ENCODE measurements around the gene SORCS2.

SORCS2 gene

DNA sequence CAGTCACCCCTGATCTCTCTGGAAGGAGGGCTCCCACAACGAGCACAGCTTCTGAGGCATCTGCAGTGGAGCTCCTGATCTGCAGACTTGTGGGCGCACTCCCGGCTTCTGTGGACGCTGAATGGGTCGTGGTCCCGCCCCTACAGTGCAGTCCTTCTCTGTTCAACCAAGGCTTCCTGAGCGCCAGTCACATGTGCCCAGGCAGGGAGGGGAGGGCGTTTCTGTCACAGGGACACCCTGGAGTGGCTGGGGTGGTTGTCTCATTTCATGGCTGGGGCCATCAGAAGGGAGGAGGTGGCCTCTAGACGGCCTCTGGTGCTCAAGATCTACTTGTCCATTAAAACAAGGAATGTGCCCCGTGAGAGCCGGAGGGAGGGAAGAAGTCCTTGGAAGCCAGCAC lies 309.5 kb downstream of the SORCS2 start:
- no peaks in the 10 kb centered on the region for H4K20me1 ChIP-seq (ENCODE audit: insufficient read depth, low read length)
- H3K27ac ChIP-seq (ENCODE audit: low read length), result no peak overlapping the region
- no peaks in the 10 kb centered on the region for H3K36me3 ChIP-seq (replicated peaks; ENCODE audit: low read depth, low read length)
- no peaks in the 10 kb centered on the region for H3K4me1 ChIP-seq (ENCODE audit: low read length)
- TF ChIP-seq, protein P1, sequence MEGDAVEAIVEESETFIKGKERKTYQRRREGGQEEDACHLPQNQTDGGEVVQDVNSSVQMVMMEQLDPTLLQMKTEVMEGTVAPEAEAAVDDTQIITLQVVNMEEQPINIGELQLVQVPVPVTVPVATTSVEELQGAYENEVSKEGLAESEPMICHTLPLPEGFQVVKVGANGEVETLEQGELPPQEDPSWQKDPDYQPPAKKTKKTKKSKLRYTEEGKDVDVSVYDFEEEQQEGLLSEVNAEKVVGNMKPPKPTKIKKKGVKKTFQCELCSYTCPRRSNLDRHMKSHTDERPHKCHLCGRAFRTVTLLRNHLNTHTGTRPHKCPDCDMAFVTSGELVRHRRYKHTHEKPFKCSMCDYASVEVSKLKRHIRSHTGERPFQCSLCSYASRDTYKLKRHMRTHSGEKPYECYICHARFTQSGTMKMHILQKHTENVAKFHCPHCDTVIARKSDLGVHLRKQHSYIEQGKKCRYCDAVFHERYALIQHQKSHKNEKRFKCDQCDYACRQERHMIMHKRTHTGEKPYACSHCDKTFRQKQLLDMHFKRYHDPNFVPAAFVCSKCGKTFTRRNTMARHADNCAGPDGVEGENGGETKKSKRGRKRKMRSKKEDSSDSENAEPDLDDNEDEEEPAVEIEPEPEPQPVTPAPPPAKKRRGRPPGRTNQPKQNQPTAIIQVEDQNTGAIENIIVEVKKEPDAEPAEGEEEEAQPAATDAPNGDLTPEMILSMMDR (IDR thresholded peaks at IDR 0.05; ENCODE audit: low read depth, low read length), result no peak
- TF ChIP-seq EZH2phosphoT487 (IDR thresholded peaks at IDR 0.05; ENCODE audit: low read depth), result no peak
- no peak overlapping the region for H2AFZ ChIP-seq (ENCODE audit: low read depth, low read length)
- no peak overlapping the region for H3K4me3 ChIP-seq (ENCODE audit: low read length)
- no peaks in the 10 kb centered on the region for H3K27me3 ChIP-seq (ENCODE audit: low read depth, low read length)
- H3K4me2 ChIP-seq (ENCODE audit: low read length), result no peak overlapping the region
- no peak overlapping the region for H3K9ac ChIP-seq (ENCODE audit: low read length)
- H3K79me2 ChIP-seq (ENCODE audit: low read length), result no peaks in the 10 kb centered on the region
- no peaks in the 10 kb centered on the region for H3K9me3 ChIP-seq (ENCODE audit: insufficient read depth, low read length)

DNA sequence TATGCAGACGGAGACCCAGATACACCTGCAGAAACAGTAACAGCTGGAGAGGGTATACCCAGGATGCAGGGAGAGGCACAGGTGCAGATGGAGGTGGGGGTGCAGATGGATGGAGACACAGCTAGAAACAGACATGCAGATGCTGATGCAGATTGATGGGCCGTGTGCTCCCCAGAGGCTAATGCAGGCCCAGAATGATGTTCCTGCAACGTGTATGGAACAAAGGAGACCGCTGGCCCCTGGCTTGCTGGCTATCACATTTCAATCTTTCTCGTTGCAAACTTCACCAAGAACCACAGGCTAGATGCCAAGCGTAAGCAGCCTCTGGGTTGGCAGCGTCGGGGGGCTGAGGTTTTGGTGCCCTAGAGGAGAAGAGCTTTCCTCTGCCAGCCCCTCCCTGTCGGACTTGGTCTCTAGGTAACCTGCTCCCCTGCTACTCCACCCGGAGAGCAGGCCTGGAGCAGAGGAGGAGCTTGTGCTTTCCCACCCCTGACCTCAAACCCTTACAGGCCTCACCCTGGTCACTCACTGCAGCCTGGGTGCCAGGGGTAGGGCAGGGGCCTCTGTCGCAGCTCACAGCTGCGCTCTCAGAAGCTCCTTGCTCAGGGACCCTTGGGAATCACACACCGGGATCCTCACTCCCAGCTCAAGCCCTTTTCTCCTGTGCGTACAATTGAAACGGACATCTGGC lies 311.4 kb downstream of the SORCS2 start:
- Histone ChIP-seq H3K9ac (ENCODE audit: low read length) (no peak overlapping the region), H3K4me1 (ENCODE audit: low read length) (no peaks in the 10 kb centered on the region), H3K4me2 (ENCODE audit: low read length) (no peak overlapping the region), H3K27ac (ENCODE audit: low read length) (no peak overlapping the region), H3K36me3 (replicated peaks; ENCODE audit: low read depth, low read length) (no peaks in the 10 kb centered on the region), H3K4me3 (ENCODE audit: low read length) (no peak overlapping the region), H3K79me2 (ENCODE audit: low read length) (no peaks in the 10 kb centered on the region), H2AFZ (ENCODE audit: low read depth, low read length) (no peak overlapping the region), H3K27me3 (ENCODE audit: low read depth, low read length) (no peaks in the 10 kb centered on the region), H4K20me1 (ENCODE audit: insufficient read depth, low read length) (no peaks in the 10 kb centered on the region), H3K9me3 (ENCODE audit: insufficient read depth, low read length) (no peaks in the 10 kb centered on the region)
- TF ChIP-seq, protein P1 (IDR thresholded peaks at IDR 0.05; ENCODE audit: low read depth, low read length), result no peak
- TF ChIP-seq EZH2phosphoT487 (IDR thresholded peaks at IDR 0.05; ENCODE audit: low read depth), result no peak

DNA sequence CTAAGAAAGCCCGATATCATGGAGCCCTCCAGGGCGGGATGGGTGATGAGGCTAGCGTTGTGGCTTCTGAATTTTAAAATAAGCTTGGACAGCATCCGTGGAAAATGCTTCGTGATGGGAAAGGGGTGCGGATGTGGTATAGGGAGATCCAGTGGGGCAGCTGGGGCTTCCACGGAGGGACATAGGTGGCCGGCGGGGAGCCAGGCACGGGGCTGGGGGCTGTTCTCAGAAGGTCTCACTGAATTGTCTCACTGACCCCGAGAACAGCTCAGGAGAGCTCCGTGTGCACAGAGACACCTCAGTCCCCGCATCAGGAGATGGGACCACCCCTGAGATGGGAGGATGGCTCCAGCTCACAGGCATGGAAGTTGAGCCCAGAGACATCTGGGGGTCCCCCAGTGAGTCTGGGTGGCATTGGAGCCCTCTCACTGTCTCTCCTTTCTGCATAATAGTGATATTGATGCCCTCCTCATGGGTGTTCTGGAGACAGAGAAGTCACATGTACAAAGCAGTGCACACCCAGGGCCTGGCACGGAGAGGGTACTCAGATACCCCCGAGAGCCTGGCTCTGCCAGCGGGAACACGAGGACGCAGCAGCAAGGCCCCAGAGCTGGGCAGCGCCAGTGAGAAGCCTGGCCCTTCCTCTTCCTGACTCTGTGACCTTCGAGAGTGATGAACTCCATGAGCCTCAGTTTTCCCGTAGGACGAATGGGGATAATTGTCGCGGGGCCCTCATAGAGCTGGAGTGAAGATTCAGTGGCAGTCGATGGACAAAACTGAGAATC lies 313.0 kb downstream of the SORCS2 start:
- Histone ChIP-seq H3K27ac (ENCODE audit: low read length) (no peak overlapping the region), H3K9me3 (ENCODE audit: insufficient read depth, low read length) (no peaks in the 10 kb centered on the region), H4K20me1 (ENCODE audit: insufficient read depth, low read length) (no peaks in the 10 kb centered on the region), H3K9ac (ENCODE audit: low read length) (no peak overlapping the region), H3K36me3 (replicated peaks; ENCODE audit: low read depth, low read length) (no peaks in the 10 kb centered on the region), H2AFZ (ENCODE audit: low read depth, low read length) (no peak overlapping the region), H3K4me3 (ENCODE audit: low read length) (no peak overlapping the region), H3K27me3 (ENCODE audit: low read depth, low read length) (no peaks in the 10 kb centered on the region), H3K79me2 (ENCODE audit: low read length) (no peaks in the 10 kb centered on the region), H3K4me1 (ENCODE audit: low read length) (no peaks in the 10 kb centered on the region), H3K4me2 (ENCODE audit: low read length) (no peak overlapping the region)
- TF ChIP-seq, protein P1 (IDR thresholded peaks at IDR 0.05; ENCODE audit: low read depth, low read length), result no peak
- no peak for TF ChIP-seq EZH2phosphoT487 (IDR thresholded peaks at IDR 0.05; ENCODE audit: low read depth)

DNA sequence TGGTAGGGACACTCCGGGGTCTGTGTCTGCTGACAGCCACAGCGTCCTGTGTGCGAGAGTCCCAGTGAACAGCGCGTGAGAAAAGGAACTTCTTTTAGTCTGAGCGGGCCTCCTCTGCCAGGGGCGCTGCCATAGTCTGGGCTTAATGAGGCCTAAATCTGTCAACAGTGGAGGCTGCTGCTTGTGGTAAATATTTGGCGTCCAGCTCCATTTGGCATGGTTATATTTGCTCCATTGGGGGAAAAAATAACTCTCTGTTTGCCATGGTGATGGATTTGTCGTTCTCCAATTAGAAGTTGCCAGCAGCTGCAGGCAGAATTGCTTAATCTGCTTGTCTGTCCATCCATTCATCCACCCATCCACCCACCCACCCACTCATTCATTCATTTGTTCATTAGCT lies 313.8 kb downstream of the SORCS2 start:
- Histone ChIP-seq H3K9me3 (ENCODE audit: insufficient read depth, low read length) (no peaks in the 10 kb centered on the region), H3K4me1 (ENCODE audit: low read length) (no peaks in the 10 kb centered on the region), H3K79me2 (ENCODE audit: low read length) (no peaks in the 10 kb centered on the region), H3K36me3 (replicated peaks; ENCODE audit: low read depth, low read length) (no peaks in the 10 kb centered on the region), H3K4me3 (ENCODE audit: low read length) (no peak overlapping the region), H3K4me2 (ENCODE audit: low read length) (no peak overlapping the region), H3K27me3 (ENCODE audit: low read depth, low read length) (no peaks in the 10 kb centered on the region), H4K20me1 (ENCODE audit: insufficient read depth, low read length) (no peaks in the 10 kb centered on the region), H3K9ac (ENCODE audit: low read length) (no peak overlapping the region), H2AFZ (ENCODE audit: low read depth, low read length) (no peak overlapping the region), H3K27ac (ENCODE audit: low read length) (no peak overlapping the region)
- TF ChIP-seq, protein P1 (IDR thresholded peaks at IDR 0.05; ENCODE audit: low read depth, low read length), result no peak
- no peak for TF ChIP-seq EZH2phosphoT487 (IDR thresholded peaks at IDR 0.05; ENCODE audit: low read depth)
